Activated naive CD8-positive, alpha-beta T cell treated with anti-CD3 and anti-CD28 coated beads for 36 hours (primary cell): ENCODE measurements around the gene COLEC12. TPM values are rescaled to one million over a fixed set of nuclear protein-coding genes. Genes with fewer than 3 reads are reported as not detected.
"Not testable (repeated sequence)": the region's sequence is repeated elsewhere in the genome, so short reads cannot be mapped to it uniquely, and the experiment has no call there.

Source experiments
- DNase-seq: peaks from one replicate; pipeline ENCODE4 v3.0.0; 2021
- H3K27ac Mint-ChIP-seq: one replicate; pipeline ENCODE4 v1.8.0; 2022; ENCODE audit warnings: mild to moderate bottlenecking, moderate library complexity, mixed read lengths
- H3K27me3 Mint-ChIP-seq: one replicate; pipeline ENCODE4 v1.8.0; 2022; ENCODE audit warnings: mild to moderate bottlenecking, mixed read lengths
- H3K36me3 Mint-ChIP-seq: one replicate; pipeline ENCODE4 v1.8.0; 2021; ENCODE audit warnings: mild to moderate bottlenecking, mixed read lengths
- H3K4me1 Mint-ChIP-seq: one replicate; pipeline ENCODE4 v1.8.0; 2021; ENCODE audit warnings: mixed read lengths
- H3K4me3 Mint-ChIP-seq: one replicate; pipeline ENCODE4 v1.8.0; 2022; ENCODE audit warnings: mild to moderate bottlenecking, moderate library complexity, mixed read lengths
- H3K9me3 Mint-ChIP-seq: one replicate; pipeline ENCODE4 v1.8.0; 2022; ENCODE audit warnings: mixed read lengths
- total RNA-seq, 2 experiments: library from RNA; stranded (reverse); gene quantifications; one replicate each; pipeline ENCODE4 v1.2.3, GENCODE V29; 2021

Gene COLEC12
- total RNA-seq, 2 experiments from 2014 or later: not detected

DNA sequence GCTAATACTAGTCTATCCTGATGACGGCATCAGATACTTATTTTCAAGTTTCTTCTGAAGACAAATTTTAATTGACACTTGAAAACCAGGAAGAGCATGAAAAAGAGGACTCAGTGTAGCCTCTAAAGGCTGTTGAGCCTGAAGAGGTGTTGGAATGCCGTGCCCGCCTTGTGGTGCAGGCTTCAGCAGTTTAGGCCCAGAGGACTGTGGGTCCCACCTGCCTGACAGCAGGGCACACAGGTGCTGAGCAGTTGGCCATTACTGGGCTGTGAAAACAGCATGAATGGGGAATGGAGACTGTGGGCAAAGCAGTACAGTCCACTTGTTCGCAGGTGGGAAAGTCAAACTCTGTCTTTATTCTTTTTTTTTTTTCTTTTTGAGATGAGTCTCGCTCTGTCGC is 182.9 kb downstream of the COLEC12 start:
- H3K4me1 Mint-ChIP-seq: peaks cover 8% of the 10 kb centered on the region
- H3K27ac Mint-ChIP-seq: no peak overlapping the region
- no peaks in the 10 kb centered on the region for H3K36me3 Mint-ChIP-seq

DNA sequence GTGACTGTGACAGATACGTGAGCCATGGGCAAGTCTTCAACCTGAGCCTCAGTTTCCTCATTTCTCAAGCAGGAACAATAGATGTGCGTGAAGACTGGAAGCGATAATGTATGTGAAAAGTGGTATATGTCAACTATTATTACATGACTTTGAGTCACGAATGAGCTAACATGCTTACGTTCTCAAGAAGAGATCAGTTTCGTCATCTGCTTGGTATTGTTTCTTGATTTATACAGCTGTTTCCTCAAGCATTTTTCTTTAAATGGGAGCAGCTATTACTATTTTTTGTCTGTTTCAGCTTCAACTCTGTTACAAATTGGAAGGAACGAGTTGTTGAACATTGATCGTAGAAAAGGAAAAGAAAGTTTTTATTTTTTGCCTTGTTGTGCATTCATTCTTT is 184.1 kb downstream of the COLEC12 start:
- H3K4me1 Mint-ChIP-seq: no peaks in the 10 kb centered on the region
- no peak overlapping the region for H3K4me3 Mint-ChIP-seq
- H3K9me3 Mint-ChIP-seq: no peaks in the 10 kb centered on the region
- DNase-seq: no peak
- H3K27me3 Mint-ChIP-seq: no peaks in the 10 kb centered on the region
- H3K27ac Mint-ChIP-seq: no peak overlapping the region
- H3K36me3 Mint-ChIP-seq: no peaks in the 10 kb centered on the region

More for the DNA sequence above, 182.9 kb downstream of the COLEC12 start:
- no peak overlapping the region for H3K4me3 Mint-ChIP-seq
- H3K27me3 Mint-ChIP-seq: peaks cover 10% of the 10 kb centered on the region
- no peaks in the 10 kb centered on the region for H3K9me3 Mint-ChIP-seq
- no peak for DNase-seq

DNA sequence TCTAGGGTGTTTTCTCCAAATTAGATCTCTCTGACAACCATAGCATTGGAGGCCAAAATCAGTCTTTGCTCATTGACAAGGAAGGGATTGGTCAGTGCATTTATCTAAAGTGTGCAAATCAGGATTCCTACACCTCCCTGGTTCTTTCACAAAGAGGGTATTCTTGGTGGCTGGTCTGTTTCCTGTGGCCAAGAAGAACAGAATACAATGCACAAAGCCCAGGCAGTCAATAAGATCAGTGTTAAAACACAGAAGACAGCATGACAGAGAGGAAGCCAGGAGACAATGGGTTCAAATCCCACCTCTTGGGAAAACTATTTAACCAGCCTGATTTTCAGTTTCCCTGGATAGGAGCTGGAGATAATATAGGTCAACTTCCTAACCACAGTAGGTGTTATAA is 186.6 kb downstream of the COLEC12 start:
- H3K9me3 Mint-ChIP-seq: no peaks in the 10 kb centered on the region
- H3K4me1 Mint-ChIP-seq: no peaks in the 10 kb centered on the region
- no peak for DNase-seq
- no peaks in the 10 kb centered on the region for H3K36me3 Mint-ChIP-seq
- peaks cover under 1% of the 10 kb centered on the region for H3K27me3 Mint-ChIP-seq
- no peak overlapping the region for H3K4me3 Mint-ChIP-seq
- H3K27ac Mint-ChIP-seq: no peak overlapping the region

GRCh38 chr18:312415-312814 is 188.1 kb downstream of the COLEC12 start:
- Mint-ChIP-seq H3K27me3 (peaks cover 8% of the 10 kb centered on the region), H3K9me3 (no peaks in the 10 kb centered on the region), H3K27ac (no peak overlapping the region), H3K36me3 (no peaks in the 10 kb centered on the region), H3K4me1 (no peaks in the 10 kb centered on the region), H3K4me3 (no peak overlapping the region)
- DNase-seq: no peak

- Mint-ChIP-seq H3K4me1 (no peaks in the 10 kb centered on the region), H3K27ac (no peak overlapping the region), H3K27me3 (peaks cover 16% of the 10 kb centered on the region), H3K4me3 (no peak overlapping the region), H3K36me3 (no peaks in the 10 kb centered on the region), H3K9me3 (no peaks in the 10 kb centered on the region)
- no peak for DNase-seq
Measured at GRCh38 chr18:310042-310441, 190.5 kb downstream of the COLEC12 start.

DNA sequence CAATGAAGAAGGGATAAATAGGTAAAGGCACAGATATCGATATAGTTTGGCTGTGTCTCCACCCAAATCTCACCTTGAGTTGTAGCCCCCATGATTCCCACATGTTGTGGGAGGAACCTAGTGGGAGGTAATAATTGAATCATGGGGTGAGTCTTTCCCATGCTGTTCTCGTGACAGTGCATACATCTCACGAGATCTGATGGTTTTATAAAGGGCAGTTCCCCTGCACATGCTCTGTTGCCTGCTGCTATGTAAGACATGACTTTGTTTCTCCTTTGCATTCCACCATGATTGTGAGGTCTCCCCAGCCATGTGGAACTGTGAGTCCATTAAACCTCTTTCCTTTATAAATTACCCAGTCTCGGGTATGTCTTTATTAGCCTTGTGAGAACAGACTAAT is 192.4 kb downstream of the COLEC12 start:
- H3K27ac Mint-ChIP-seq, H3K36me3 Mint-ChIP-seq, H3K4me1 Mint-ChIP-seq, DNase-seq, H3K4me3 Mint-ChIP-seq, H3K9me3 Mint-ChIP-seq: not testable (repeated sequence)
- H3K27me3 Mint-ChIP-seq: peaks cover 22% of the 10 kb centered on the region

DNA sequence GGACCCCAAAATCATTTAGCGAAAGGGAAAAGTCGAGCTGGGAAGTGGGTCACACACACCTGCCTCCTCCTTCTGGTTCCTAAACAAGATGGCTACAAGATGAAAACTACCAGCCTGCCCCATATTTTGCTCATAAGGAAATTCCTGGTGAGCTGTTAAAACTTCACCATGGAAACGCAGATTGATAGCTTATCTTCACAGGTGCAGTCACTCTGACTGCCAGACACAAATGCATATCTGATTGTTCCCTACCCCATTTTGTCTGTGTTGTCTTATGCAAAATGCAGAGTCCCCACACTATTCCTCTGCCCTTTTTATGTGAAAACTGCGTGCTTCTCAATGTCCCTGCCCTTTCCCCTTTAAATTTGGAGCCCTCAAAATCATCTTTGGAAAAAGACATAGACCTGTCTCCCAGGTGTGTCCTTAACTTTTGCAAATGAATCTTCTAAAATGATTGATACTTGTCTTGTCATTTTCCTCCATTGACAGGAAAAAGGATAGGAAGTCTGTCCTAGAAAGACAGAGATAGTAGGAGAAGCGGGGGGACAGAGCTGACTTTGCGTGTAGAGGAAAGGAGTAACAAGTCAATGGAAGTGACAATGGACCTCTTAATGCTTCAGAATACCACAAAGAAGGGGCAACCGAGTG is 193.8 kb downstream of the COLEC12 start:
- DNase-seq: no peak
- Mint-ChIP-seq H3K36me3 (no peaks in the 10 kb centered on the region), H3K4me1 (no peaks in the 10 kb centered on the region), H3K27ac (no peak overlapping the region), H3K4me3 (no peak overlapping the region), H3K9me3 (no peaks in the 10 kb centered on the region), H3K27me3 (peaks cover 22% of the 10 kb centered on the region)

DNA sequence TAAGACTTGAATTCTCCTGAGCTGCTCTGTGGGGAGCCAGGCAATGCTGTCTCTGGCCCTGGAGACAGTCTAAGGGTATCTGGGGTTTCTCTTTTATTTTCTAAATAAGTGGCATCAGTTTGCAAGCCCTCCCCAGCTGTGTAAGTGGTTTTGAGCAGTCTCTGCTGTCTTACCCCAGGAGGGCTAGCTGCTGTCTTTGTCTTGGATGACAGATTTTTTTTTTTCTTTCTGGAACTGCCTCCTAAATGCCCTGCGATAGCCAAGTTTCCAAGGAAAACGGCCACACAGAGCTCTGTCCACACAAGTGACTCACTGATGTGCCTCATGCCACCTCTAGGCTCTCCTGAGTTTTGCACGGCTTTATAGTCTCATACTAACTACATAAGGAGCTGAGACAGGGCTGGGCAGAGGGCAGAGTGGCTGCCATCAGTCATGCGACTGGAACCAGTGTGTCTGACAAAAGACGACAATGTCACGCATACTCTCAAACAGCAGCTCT is 195.4 kb downstream of the COLEC12 start:
- peaks cover 25% of the 10 kb centered on the region for H3K27me3 Mint-ChIP-seq
- no peak overlapping the region for H3K4me3 Mint-ChIP-seq
- no peaks in the 10 kb centered on the region for H3K9me3 Mint-ChIP-seq
- no peaks in the 10 kb centered on the region for H3K4me1 Mint-ChIP-seq
- H3K27ac Mint-ChIP-seq: no peak overlapping the region
- no peak for DNase-seq
- H3K36me3 Mint-ChIP-seq: no peaks in the 10 kb centered on the region

DNA sequence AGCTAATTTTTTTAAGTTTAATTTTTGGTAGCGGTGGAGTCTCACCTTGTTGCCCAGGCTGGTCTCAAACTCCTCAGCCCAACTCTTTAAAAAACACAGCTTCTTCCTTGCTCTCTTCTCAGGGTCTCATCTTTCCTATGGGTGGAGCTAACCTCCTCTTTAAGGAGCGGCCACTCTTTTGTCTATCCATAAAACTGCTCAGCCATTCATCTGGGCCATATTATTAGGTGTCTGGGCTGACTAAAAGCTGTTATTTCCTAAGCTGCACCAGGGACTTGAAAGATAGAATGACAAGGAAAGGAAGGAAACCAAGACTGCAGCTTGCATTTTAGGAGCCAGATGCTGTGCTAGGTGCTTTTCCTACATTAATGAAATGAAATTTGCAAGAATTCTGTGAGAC is 196.9 kb downstream of the COLEC12 start:
- Mint-ChIP-seq H3K4me1 (no peaks in the 10 kb centered on the region), H3K27ac (no peak overlapping the region), H3K27me3 (peaks cover 21% of the 10 kb centered on the region)

DNA sequence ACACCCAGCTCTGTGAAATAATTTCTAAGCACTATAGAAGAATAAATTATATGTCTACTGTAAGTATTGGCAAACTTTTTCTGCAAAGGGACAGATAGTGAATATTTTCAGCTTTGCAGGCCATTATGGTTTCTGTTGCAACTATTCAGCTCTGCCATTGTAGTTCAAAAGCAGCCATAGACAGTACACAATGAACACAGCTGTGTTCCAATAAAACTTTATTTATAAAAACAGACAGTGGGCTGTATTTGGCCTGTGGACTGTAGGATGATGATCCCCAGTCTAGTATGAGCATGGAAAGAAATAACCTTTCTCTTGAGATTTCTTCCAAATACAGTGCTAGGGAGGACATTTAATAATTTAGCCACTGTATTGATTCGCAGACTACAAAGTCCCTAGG is 197.5 kb downstream of the COLEC12 start:
- H3K9me3 Mint-ChIP-seq: no peaks in the 10 kb centered on the region
- peaks cover 19% of the 10 kb centered on the region for H3K27me3 Mint-ChIP-seq
- H3K4me1 Mint-ChIP-seq: no peaks in the 10 kb centered on the region
- no peak for DNase-seq
- H3K36me3 Mint-ChIP-seq: no peaks in the 10 kb centered on the region
- H3K4me3 Mint-ChIP-seq: no peak overlapping the region
- H3K27ac Mint-ChIP-seq: no peak overlapping the region

More for the DNA sequence above, 196.9 kb downstream of the COLEC12 start:
- no peaks in the 10 kb centered on the region for H3K9me3 Mint-ChIP-seq
- DNase-seq: no peak
- H3K4me3 Mint-ChIP-seq: no peak overlapping the region
- H3K36me3 Mint-ChIP-seq: no peaks in the 10 kb centered on the region

DNA sequence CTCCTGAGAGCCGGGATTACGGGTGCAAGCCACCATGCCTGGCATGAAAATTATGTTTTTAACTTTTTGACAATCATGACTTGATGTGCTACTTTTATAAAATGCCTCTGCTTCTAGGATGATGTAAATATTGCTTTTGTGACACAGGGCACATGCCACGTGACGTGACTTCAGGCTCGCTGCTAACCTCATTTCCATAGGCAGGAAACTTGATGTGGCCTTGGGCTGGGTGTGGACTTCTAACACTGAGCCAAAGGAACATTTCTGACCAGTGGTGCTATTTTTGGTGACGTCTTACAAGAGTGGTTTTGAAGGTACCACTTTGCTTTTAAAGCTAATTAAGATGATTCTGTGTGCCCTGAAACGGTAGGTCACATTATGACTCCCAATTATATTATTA is 198.4 kb downstream of the COLEC12 start:
- no peak overlapping the region for H3K4me3 Mint-ChIP-seq
- no peak for DNase-seq
- no peaks in the 10 kb centered on the region for H3K36me3 Mint-ChIP-seq
- peaks cover 16% of the 10 kb centered on the region for H3K27me3 Mint-ChIP-seq
- no peaks in the 10 kb centered on the region for H3K9me3 Mint-ChIP-seq
- no peaks in the 10 kb centered on the region for H3K4me1 Mint-ChIP-seq
- H3K27ac Mint-ChIP-seq: no peak overlapping the region

DNA sequence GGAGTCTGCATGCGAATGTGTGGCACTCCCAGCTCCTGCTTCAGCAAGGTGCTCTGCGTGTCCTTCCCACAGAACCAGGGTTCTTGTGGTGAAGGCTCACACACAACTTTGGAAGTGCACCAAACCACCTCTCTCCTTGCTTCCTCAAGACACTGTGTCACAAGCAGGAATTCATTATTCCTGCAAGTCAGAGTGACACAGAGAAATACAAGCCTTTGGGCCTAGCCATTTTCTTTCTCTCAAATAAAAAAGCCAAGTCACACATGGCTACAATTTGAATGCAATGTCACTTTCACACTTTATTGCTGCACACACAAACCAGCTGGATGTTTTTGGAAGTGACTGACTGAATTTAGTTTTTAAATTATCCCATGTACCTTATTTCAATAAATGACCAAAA is 202.6 kb downstream of the COLEC12 start:
- Mint-ChIP-seq H3K27ac (no peak overlapping the region), H3K36me3 (no peaks in the 10 kb centered on the region), H3K9me3 (no peaks in the 10 kb centered on the region)

GRCh38 chr18:295756-296490 is 204.6 kb downstream of the COLEC12 start:
- Mint-ChIP-seq H3K4me1 (no peaks in the 10 kb centered on the region), H3K27me3 (peaks cover 21% of the 10 kb centered on the region), H3K4me3 (no peak overlapping the region), H3K36me3 (no peaks in the 10 kb centered on the region), H3K27ac (no peak overlapping the region), H3K9me3 (no peaks in the 10 kb centered on the region)
- no peak for DNase-seq

More for the DNA sequence above, 202.6 kb downstream of the COLEC12 start:
- Mint-ChIP-seq H3K4me1 (no peaks in the 10 kb centered on the region), H3K27me3 (peaks cover 14% of the 10 kb centered on the region), H3K4me3 (no peak overlapping the region)
- DNase-seq: no peak

GRCh38 chr18:294566-294965 is 205.9 kb downstream of the COLEC12 start:
- no peak for DNase-seq
- Mint-ChIP-seq H3K27me3 (peaks cover 21% of the 10 kb centered on the region), H3K27ac (no peak overlapping the region)

DNA sequence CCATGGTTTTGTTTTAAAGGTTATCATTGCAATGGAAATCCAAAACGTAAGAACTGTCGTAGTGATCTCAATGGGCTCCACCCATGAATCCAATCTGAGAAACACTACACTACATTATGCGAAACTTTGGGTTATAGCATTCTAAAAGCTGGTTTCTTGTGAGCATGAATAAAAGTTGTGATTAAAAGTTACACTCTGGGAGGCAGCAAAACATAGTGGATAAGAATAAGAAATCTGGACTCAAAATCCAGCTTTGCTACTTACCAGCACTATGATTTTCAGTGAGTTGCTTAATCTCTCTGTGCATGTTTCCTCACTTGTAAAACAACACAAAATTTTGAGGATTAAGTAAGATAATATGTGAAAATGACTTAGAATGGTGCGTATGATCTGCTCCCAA is 207.0 kb downstream of the COLEC12 start:
- no peaks in the 10 kb centered on the region for H3K4me1 Mint-ChIP-seq
- H3K4me3 Mint-ChIP-seq: no peak overlapping the region
- H3K27me3 Mint-ChIP-seq: peaks cover 26% of the 10 kb centered on the region
- no peak for DNase-seq
- H3K36me3 Mint-ChIP-seq: no peaks in the 10 kb centered on the region
- H3K27ac Mint-ChIP-seq: no peak overlapping the region
- no peaks in the 10 kb centered on the region for H3K9me3 Mint-ChIP-seq

More at GRCh38 chr18:294566-294965, 205.9 kb downstream of the COLEC12 start:
- Mint-ChIP-seq H3K9me3 (no peaks in the 10 kb centered on the region), H3K4me1 (no peaks in the 10 kb centered on the region), H3K4me3 (no peak overlapping the region), H3K36me3 (no peaks in the 10 kb centered on the region)

DNA sequence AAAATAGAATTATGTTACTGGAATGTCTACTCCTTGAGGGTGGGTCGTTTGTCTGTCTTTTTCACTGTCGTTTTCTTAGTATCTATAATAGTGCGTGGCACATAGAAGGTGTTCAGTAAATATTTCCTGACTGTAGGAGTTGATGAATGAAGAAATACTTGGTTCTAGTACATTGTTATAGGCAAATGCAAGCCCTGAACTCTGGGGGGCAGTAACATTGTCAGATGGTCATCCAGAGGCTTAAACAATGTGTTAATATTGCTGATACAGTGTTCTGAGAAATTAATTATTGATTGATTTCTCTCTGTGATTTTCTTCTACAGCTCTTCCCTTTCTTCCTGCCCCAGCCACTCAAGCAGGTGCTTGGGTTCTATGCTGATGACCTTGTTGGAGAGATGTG is 208.2 kb downstream of the COLEC12 start:
- H3K9me3 Mint-ChIP-seq: no peaks in the 10 kb centered on the region
- no peak for DNase-seq
- peaks cover 27% of the 10 kb centered on the region for H3K27me3 Mint-ChIP-seq
- H3K36me3 Mint-ChIP-seq: no peaks in the 10 kb centered on the region
- no peak overlapping the region for H3K4me3 Mint-ChIP-seq
- no peaks in the 10 kb centered on the region for H3K4me1 Mint-ChIP-seq
- H3K27ac Mint-ChIP-seq: no peak overlapping the region
